ENCODE measurements around the gene GALK1.
"Not testable (repeated sequence)": the region's sequence is repeated elsewhere in the genome, so short reads cannot be mapped to it uniquely, and the experiment has no call there.

GALK1 gene

DNA sequence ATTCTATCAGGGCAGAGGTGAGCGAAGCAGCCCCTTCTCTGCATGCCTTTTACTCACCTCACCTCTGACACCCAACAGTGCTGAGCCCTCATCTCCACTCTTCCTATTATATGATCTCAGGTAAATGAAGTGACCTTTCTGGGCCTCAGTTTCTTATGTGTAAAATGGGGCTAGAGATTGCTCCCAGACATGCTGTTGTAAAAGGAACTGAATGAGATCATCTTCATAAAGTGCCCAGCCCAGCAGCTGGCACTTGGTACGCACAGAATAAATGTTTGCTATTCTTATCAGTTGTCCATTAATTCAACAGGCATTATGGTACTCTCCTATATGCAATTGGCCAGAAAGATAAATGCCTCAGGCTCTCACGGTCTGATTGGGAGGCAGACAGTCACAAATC, 4.5 kb upstream of the GALK1 start:
- no peak overlapping the region for H3K4me3 ChIP-seq (ENCODE audit: low read depth, low read length)
- TF ChIP-seq, protein P1, sequence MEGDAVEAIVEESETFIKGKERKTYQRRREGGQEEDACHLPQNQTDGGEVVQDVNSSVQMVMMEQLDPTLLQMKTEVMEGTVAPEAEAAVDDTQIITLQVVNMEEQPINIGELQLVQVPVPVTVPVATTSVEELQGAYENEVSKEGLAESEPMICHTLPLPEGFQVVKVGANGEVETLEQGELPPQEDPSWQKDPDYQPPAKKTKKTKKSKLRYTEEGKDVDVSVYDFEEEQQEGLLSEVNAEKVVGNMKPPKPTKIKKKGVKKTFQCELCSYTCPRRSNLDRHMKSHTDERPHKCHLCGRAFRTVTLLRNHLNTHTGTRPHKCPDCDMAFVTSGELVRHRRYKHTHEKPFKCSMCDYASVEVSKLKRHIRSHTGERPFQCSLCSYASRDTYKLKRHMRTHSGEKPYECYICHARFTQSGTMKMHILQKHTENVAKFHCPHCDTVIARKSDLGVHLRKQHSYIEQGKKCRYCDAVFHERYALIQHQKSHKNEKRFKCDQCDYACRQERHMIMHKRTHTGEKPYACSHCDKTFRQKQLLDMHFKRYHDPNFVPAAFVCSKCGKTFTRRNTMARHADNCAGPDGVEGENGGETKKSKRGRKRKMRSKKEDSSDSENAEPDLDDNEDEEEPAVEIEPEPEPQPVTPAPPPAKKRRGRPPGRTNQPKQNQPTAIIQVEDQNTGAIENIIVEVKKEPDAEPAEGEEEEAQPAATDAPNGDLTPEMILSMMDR (IDR thresholded peaks at IDR 0.05; ENCODE audit: low read depth, low read length) = no peak

DNA sequence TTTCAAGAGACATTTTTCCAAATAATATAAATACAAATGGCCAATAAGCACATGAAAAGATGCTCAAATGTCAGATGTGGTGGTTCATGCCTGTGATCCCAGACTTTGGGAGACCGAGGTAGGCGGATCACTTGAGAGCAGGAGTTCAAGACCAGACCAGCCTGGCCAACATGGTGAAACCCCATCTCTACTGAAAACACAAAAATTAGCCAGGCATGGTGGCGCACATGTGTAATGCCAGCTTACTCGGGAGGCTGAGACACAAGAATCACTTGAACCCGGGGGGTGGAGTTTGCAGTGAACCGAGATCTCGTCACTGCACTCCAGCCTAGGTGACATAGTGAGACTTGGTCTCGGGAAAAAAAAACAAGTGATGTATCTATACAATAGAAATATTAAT, 2.9 kb upstream of the GALK1 start:
- TF ChIP-seq, protein P1 (IDR thresholded peaks at IDR 0.05; ENCODE audit: low read depth, low read length) = no peak
- no peak overlapping the region for H3K4me3 ChIP-seq (ENCODE audit: low read depth, low read length)

DNA sequence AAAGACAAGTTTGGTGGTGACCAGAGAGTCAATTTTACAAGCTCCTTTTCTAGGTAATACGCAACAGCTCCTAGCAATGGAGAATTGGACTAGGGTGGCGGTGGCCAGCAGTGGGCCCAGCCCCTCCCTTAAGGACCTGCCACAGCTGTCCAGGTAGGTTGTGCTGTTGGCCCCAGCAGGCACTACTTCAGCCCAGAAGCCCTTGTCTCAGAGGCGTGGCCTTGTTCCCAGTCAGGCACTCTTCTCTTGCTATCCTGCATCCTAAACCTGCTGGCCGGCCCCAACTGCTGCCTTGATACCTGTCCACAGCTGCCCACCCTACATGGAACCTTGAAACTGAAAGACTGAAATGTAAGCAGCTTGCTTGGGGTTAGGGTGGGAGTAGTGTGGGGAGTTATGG, 989 bp upstream of the GALK1 start:
- H3K4me3 ChIP-seq (ENCODE audit: low read depth, low read length) = no peak overlapping the region
- TF ChIP-seq, protein P1 (IDR thresholded peaks at IDR 0.05; ENCODE audit: low read depth, low read length) = no peak

DNA sequence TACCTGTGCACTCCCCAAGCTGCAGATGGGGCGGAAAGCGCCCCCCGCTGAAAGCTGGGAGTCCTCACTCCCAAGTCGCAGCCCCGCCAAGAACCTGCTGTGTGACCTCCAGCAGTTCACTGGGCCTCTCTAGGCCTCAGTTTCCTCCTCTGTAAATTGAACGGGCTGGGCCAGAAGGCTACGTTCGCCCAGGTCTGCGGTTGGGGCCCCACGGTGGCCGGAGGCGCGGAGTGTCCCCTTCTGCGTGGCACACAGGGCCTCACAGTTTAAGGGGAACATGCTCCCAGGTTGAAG, 628 bp downstream of the GALK1 start:
- peak overlapping the region; percentile 70 for H3K4me3 ChIP-seq (ENCODE audit: low read depth, low read length)
- TF ChIP-seq, protein P1 (IDR thresholded peaks at IDR 0.05; ENCODE audit: low read depth, low read length) = no peak

DNA sequence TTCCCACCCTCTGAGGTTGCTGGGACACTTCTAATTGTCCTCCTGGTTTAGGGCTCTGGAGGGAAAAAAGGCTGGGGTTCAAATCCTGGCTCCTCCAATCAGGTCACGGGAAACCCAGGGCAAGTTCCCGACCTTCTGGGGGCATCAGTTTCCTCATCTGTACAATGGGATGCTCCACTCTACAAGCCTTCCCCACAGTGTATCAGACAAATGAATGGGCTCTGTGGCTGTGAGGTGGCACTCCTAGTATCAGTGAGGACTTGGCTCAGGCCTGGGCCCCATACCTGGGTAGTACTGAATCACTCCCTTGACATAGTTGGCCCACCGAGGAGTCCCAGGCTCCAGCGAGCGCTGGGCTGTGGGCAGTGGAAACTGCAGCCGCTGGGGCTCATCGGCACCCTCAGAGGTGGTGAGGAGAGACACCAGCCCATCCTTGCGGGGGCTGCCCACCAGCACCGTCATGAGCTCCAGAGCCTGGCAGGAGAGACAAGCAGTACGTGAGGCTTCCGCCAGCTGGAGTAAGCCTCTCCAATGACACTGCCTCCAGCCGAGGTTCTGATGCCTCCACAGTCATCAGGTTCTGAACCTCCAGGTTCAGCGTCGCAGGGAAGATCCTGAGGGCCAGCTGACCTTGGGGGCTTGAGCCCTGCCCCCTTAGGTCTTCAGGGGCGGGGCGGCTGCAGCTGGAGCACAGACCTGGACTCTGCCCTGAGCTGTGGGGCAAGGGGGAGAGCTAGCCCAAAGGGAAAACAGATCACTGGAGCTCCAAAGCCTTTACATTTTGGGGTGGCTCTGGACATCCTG, 1.2 kb downstream of the GALK1 start:
- H3K4me3 ChIP-seq (ENCODE audit: low read depth, low read length) = peak overlapping the region; percentile 70
- TF ChIP-seq, protein P1 (IDR thresholded peaks at IDR 0.05; ENCODE audit: low read depth, low read length) = no peak

DNA sequence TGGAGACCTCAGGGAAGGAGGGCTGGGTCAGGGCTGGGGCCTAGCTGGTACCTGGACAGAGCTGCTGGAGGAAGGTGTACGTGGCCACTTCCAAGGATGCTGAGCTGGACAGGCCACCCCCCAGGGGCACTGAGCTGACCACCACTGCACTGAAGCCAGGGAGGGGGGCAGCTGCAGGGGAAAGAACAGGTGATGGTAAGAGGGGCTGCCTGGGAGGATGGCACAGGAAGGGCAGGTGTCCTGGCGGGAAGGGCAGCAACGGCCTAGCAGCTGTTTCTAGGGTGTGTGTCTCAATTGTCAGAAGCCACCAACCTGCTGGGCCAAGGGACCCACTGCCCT, 1.8 kb downstream of the GALK1 start:
- H3K4me3 ChIP-seq (ENCODE audit: low read depth, low read length) = no peak overlapping the region
- TF ChIP-seq, protein P1 (IDR thresholded peaks at IDR 0.05; ENCODE audit: low read depth, low read length) = no peak

DNA sequence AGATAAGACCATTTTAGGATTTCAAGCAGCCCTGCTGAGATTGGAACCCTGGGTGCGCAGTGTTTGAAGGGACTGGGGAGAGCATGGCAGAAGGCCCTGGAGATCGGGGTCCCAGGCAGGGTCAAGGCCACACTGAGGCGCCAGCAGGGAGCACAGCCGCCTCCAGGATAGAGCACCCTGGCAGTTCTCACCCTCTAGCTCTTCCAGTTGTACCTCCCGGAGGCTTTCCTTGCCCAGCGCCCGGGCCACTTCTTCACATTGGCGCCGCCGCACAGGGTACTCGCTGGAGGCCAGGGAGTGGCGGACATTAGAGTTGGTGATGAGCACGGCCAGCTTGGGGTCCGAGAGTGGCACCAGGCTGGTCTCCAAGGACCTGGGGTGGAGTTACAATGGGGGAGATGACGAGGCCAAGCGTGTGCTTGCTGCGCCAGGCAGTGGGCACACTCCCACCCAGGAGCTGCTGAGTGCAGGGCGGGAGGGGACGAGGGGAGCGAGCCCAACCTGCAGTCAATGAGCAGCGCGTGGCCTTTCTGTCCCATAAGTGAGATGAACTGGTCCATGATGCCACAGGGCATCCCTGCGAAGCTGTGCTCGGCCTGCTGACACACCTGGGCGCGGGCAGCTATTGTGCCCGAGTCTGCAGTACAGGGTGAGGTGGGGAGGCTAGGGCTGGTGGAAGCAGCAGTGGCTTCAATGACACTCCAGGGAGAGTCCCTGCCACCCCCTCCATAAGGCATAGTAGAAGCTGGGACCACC, 2.3 kb downstream of the GALK1 start:
- TF ChIP-seq, protein P1 (IDR thresholded peaks at IDR 0.05; ENCODE audit: low read depth, low read length) = no peak
- H3K4me3 ChIP-seq (ENCODE audit: low read depth, low read length) = no peak overlapping the region

DNA sequence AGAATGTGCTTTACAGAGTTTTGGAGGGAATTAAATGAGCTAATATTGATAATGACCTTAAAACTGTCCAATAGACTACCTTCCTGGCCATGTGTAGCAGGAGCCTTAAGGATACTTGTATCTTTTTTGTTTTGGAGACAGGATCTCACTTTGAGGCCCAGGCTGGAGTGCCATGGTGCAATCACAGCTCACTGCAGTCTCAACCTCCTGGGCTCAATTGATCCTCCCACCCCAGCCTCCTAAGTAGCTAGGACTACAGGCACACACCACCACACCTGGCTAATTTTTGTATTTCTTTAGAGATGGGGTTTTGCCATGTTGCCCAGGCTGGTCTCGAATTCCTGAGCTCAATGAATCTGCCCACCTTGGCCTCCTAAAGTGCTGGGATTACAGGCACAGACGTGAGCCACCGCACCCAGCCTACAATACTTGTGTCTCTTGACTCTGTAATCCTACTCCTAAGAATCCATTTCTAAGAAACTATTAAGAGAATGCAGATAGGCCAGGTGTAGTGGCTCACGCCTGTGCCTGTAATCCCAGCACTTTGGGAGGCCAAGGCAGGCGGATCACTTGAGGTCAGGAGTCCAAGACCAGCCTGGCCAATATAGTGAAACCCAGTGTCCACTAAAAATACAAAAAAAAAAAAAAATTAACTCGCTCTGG, 4.9 kb downstream of the GALK1 start:
- not testable (repeated sequence) for H3K4me3 ChIP-seq (ENCODE audit: low read depth, low read length)
